IPS-18c (cell line): ENCODE results near the gene KCNJ16.
"Not testable (repeated sequence)": the region's sequence is repeated elsewhere in the genome, so short reads cannot be mapped to it uniquely, and the experiment has no call there.

Experiments
- H3K4me3 ChIP-seq: 2 replicates; pipeline ENCODE4 v1.7.0; 2013; ENCODE audit warnings: low read depth, mild to moderate bottlenecking, low read length, moderate library complexity; ENCODE audit not compliant: insufficient read depth
- H3K9me3 ChIP-seq: one replicate; pipeline ENCODE4 v1.6.1; 2013; ENCODE audit warnings: mild to moderate bottlenecking, low read length, moderate library complexity; ENCODE audit not compliant: control insufficient read depth, insufficient read depth

KCNJ16 gene

DNA sequence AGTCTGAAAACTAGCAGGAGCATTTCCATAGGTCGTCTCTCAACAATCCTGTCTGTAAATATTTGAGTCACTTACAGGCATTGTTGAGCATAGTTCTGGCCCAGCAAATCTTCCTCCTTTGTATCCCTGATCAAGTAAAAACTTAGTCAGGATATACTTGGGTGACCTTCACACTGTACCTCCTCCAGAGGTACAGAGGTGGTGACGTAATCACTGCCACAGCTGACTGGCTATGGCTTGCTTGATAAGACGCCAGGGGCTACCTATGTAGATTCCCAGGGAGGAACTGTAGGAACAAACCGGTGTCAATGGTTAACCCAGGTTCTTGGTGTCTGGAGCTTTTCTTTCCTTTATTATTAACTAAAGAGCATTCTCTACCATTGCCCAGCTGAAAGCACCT is at the start of gene KCNJ16:
Gene KCNJ16 (plus strand): TSS at position 270 of the 400 bp plus-strand sequence. CDS start 56,863 bp downstream, outside the sequence.
- Histone ChIP-seq H3K9me3 (no peaks in the 10 kb centered on the region), H3K4me3 (no peak within 1 kb of the TSS)

DNA sequence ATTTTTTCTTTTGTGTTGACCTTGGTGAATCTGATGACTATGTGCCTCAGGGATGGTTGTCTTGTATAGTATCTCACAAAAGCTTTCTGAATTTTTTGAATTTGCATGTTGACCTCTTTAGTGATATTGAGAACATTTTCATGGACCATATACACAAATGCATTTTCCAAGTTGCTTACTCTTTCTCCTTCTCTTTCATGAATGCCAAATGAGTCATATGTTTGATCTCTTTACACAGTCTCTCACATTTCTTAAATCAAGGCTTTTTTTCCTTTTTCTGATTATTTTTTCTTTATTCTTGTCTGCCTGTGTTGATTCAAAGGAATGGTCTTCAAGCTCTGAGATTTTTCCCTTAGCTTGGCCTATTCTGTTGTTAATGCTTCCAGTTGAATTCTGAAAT is 46.6 kb upstream of the KCNJ16 start:
- H3K9me3 ChIP-seq, result peaks cover 3% of the 10 kb centered on the region
- H3K4me3 ChIP-seq, result no peak overlapping the region

DNA sequence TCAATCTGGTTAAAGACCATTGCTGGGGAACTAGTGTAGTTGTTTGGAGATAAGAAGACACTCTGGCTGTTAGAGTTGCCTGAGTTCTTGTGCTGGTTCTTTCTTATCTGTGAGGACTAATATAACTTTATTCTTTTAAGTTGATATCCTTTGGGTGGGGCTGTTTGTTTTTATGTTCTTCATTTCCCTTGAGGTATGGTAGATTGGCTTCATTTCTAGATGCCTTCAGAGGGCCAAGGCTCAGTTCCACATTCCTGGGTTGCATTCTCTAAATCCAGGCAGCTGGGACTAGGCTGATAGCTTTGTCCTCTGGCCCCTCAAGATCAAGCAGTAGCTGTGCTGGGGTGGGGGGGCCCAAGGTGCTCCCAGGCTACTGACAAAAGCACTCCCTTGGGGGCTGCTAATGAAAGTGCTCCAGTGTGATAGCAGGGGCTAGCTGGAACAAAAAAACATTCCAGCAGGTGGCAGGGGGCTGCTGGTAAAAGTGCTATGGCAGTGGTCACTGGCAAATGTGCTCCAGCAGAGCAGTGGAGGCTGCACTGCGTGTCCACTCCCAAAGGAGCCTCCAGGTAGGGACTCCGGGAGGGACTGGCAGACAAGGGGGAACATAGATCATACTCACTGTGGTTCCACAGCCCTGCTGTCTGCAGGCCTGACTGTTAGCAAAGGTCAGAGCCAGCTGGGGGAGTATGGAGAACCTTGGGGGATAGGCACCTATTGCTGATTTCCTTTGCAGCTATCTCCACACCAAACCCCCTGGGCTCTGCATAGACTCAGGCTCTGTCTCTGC is 45.9 kb upstream of the KCNJ16 start:
- Histone ChIP-seq H3K4me3 (no peak overlapping the region), H3K9me3 (peaks cover 3% of the 10 kb centered on the region)

GRCh38 chr17:70030371-70030770 is 44.7 kb upstream of the KCNJ16 start:
- H3K4me3 ChIP-seq, result no peak overlapping the region
- peaks cover 3% of the 10 kb centered on the region for H3K9me3 ChIP-seq

DNA sequence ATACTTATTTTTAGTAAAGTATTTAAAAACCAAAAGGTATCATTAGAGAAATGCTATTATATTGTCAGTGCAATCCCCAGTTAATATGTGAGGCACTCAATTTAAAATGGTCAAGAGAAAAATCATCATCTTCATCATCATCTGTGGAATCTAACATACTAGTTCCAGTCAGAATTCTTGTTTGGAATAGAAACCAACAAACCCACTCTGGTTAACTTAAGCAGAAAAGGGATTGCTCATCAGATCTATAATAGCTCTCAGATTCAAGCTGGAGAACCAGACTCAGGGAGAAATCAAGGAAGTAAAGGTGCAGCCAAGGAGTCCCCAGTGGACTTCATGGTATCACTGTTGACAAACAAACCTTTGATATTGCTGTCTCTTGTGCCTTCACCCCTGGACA is 43.7 kb upstream of the KCNJ16 start:
- no peak overlapping the region for H3K4me3 ChIP-seq

GRCh38 chr17:70033165-70033564 is 41.9 kb upstream of the KCNJ16 start:
- no peak overlapping the region for H3K4me3 ChIP-seq
- peaks cover 3% of the 10 kb centered on the region for H3K9me3 ChIP-seq

More for the DNA sequence above, 43.7 kb upstream of the KCNJ16 start:
- peaks cover 3% of the 10 kb centered on the region for H3K9me3 ChIP-seq

- peaks cover 3% of the 10 kb centered on the region for H3K9me3 ChIP-seq
- no peak overlapping the region for H3K4me3 ChIP-seq
Observed at GRCh38 chr17:70034158-70034557, 40.9 kb upstream of the KCNJ16 start.

DNA sequence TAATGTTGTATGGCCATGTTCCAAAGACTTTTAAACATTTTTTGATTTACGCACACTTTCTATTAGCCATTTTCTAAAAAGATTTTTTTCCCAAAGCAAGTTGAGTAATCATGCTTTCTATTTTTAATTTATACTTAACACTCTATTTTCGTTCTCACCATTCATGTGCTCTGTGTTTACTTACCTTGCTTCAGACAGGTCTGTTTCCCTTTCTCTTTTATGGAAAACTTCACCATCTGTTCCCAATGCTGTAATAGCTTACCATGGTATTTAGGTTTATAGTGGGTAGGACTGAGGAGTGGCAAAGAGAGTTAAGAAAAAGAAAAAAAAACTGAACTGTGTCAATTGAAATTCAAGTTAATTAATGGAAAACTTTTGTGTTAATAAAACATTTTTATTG is 37.5 kb upstream of the KCNJ16 start:
- H3K9me3 ChIP-seq, result peaks cover under 1% of the 10 kb centered on the region
- H3K4me3 ChIP-seq, result no peak overlapping the region

DNA sequence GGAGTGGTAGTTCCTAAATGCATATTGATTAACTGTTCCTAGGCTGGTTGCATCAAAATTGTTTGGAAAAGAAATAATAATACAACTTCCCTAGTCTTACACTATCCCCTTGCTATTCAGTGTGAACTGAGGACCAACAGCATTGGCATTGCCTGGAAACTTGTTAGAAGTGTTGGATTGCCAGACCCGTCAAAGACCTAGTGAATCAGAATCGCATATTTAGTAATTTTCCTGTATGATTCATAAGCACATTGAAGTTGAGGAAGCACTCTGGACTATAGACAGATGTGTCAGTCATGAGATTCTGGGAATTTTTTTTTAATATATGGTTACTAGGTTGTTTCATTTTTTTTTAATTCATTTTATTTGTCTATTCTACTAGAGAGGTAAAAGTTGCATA is 34.7 kb upstream of the KCNJ16 start:
- Histone ChIP-seq H3K4me3 (no peak overlapping the region), H3K9me3 (no peaks in the 10 kb centered on the region)

- H3K9me3 ChIP-seq, result no peaks in the 10 kb centered on the region
- no peak overlapping the region for H3K4me3 ChIP-seq
Observed at GRCh38 chr17:70041061-70041460, 34.0 kb upstream of the KCNJ16 start.

GRCh38 chr17:70041540-70041939 is 33.5 kb upstream of the KCNJ16 start:
- Histone ChIP-seq H3K9me3 (no peaks in the 10 kb centered on the region), H3K4me3 (no peak overlapping the region)

DNA sequence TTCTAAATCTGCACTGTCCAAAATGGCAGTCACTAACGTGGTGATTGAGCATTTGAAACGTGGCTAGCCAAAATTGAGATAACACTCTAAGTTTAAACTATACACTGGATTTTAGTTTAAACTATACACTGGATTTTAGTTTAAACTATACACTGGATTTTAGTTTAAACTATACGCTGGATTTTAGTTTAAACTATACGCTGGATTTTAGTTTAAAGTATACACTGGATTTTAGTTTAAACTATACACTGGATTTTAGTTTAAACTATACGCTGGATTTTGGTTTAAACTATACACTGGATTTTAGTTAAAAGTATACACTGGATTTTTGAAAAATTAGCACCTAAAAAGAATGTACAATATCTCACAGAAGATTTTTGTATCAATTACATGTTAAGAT is 29.2 kb upstream of the KCNJ16 start:
- not testable (repeated sequence) for H3K4me3 ChIP-seq, H3K9me3 ChIP-seq

- Histone ChIP-seq H3K4me3 (no peak overlapping the region), H3K9me3 (no peaks in the 10 kb centered on the region)
Observed at GRCh38 chr17:70047619-70048419, 27.2 kb upstream of the KCNJ16 start.

DNA sequence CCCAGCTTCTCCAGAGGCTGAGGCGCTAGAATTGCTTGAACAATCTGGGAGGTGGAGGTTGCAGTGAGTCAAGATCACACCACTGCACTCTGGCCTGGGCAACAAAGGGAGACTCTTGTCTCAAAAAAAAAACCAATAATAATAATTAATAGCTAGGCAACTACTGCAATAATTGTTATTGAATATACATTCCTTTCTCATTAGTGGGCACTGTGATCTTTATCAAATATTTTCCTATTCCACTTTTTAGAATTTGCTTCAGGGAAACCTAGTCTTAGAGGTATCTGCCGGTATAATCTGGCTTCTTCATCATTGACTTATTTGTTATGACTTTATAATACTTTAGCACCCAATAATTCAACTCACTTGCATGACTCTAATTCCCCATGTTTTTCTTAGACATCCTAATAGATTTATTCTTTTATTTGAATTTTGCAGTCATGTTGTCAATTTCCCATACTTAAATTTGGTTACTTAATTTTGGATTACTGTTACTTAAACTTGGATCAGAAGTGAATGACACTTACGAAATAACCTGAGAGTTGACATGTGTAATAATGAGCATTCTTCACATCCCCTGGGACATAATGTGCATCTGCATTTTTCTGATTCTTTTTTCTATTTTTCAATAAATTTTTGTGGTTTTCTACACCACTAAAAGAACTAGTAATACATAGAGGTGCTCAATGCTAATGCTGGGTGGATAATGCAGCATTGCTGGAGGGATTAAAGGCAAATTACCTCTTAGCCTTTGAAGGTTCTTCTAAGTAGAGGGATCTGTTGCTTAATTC is 25.0 kb upstream of the KCNJ16 start:
- H3K4me3 ChIP-seq, result no peak overlapping the region
- H3K9me3 ChIP-seq, result no peaks in the 10 kb centered on the region

- Histone ChIP-seq H3K9me3 (no peaks in the 10 kb centered on the region), H3K4me3 (no peak overlapping the region)
Observed at GRCh38 chr17:70050931-70051330, 24.1 kb upstream of the KCNJ16 start.

GRCh38 chr17:70053241-70054234 is 21.5 kb upstream of the KCNJ16 start:
- Histone ChIP-seq H3K9me3 (no peaks in the 10 kb centered on the region), H3K4me3 (no peak overlapping the region)
